Left renal cortex interstitium (tissue), 4 donors: ENCODE results near the gene SHTN1. TPM values are rescaled to one million over a fixed set of nuclear protein-coding genes. Genes with fewer than 3 reads are reported as not detected.
A peak's percentile ranks its signal among the peaks of the same experiment; 100 is the strongest.

Experiments used
- DNase-seq, 4 donors: peaks; one replicate each; pipeline ENCODE4 v3.0.0-alpha.2; 2013; ENCODE audit warnings: low read depth in 4 of 4, low spot score in 2 of 4, missing footprints in 1 of 4
- polyA plus RNA-seq, 4 donors: library from polyadenylated mRNA; unstranded; fragments of 120-200 nt; gene quantifications; one replicate each; pipeline ENCODE4 v1.2.1, GENCODE V29; 2013; ENCODE audit not compliant: insufficient read length in 4 of 4

The SHTN1 gene, protein sequence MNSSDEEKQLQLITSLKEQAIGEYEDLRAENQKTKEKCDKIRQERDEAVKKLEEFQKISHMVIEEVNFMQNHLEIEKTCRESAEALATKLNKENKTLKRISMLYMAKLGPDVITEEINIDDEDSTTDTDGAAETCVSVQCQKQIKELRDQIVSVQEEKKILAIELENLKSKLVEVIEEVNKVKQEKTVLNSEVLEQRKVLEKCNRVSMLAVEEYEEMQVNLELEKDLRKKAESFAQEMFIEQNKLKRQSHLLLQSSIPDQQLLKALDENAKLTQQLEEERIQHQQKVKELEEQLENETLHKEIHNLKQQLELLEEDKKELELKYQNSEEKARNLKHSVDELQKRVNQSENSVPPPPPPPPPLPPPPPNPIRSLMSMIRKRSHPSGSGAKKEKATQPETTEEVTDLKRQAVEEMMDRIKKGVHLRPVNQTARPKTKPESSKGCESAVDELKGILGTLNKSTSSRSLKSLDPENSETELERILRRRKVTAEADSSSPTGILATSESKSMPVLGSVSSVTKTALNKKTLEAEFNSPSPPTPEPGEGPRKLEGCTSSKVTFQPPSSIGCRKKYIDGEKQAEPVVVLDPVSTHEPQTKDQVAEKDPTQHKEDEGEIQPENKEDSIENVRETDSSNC
- polyA plus RNA-seq = 10 to 100 TPM; 18.2 to 24.3 (median 22.9) TPM

DNA sequence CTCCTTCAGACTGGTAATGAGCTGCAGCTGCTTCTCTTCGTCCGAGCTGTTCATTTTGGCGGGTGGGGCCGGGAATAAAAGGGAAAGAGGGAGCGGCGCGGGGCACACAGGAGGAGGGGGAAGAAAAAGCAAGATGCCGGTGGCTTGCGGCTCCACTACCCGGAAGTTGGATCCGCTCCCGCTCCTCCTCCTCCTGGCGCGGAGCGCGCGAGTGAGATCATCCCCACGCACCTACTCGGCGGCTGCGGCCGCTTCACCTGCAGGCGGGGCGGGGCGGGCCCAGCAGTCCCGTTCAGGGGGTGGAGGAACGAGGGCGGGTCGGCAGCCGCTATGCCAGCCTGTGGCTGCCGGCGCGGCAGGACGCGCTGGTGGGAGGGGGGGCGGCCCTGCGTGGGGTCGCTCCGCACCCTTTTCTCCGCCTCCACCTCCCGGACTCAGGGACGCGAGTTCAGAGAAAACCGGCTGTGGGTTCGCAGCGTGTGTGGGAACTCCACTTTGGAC, at the start of gene SHTN1:
Gene SHTN1, minus strand, starts transcription at position 162 of the 501 bp plus-strand sequence. Its CDS starts 108 bp downstream, at position 54.
- peak; percentile 29 to 40 (median 37) for DNase-seq

DNA sequence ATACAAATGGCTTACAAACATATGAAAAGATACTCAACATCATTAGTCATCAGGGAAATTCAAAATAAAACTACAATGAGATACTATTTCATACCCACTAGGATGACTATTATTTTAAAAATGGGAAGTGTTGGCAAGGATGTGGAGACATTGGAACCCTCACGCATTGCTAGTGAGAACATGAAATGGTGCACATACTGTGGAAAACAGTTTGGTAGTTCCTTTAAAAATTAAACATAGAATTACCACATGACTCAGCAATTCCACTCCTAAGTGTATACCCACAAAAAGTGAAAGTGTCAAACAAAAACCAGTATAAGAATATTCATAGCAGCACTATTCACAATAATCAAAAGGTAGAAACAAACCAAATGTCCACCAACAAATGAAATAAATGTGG, 48.5 kb upstream of the SHTN1 start:
- no peak for DNase-seq

DNA sequence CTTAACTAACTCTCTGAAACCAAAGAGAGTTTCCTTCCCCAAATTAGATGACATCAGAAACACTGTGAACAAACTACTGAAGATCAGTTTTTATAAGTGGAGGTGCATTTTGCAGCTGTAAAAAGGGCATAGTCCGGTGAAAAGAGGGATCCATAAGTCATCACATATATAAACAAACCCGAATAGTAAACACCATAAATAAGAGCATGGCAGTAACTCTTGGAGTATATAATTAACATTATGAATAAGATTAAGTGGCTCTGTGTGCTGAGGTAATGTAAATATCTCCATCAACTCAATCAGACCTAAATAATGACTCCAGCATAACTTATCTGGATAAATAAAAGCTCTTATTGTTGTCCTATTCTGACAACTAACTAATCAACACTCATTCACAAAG, 43.0 kb upstream of the SHTN1 start:
- no peak for DNase-seq

DNA sequence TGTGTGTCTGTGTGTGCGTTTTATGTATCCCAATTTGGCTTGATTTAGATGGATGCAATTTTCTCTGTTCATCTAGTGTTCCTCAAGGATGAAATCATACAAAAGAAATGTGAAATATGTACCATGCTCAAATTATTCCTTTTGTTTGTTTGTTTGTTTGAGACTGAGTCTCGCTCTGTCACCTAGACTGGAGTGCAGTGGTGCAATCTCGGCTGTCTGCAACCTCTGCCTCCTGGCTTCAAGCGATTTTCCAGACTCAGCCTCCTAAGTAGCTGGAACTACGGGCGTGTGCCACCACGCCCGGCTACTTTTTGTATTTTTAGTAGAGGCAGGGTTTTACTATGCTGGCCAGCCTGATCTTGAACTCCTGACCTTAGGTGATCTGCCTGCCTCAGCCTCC, 11.3 kb upstream of the SHTN1 start:
- DNase-seq = no peak

DNA sequence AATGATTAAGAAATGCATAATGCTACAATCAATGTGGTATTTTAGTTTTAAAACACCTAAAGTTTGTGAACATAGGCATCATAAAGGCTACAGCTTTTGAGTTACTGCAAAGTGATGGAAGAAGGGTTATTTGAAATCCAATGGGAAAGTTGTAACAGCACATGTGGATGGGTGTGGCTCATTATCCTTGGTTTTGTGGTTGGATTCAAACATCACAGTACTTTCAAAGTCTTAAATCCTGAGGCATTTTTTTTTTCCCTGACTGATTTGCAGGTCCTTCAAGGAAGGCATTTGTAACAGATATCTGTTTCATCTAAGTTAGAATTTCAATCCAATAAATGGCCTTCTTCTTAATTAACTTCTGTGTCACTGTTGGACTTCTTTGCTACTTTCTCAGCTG, 9.8 kb upstream of the SHTN1 start:
- DNase-seq = no peak

DNA sequence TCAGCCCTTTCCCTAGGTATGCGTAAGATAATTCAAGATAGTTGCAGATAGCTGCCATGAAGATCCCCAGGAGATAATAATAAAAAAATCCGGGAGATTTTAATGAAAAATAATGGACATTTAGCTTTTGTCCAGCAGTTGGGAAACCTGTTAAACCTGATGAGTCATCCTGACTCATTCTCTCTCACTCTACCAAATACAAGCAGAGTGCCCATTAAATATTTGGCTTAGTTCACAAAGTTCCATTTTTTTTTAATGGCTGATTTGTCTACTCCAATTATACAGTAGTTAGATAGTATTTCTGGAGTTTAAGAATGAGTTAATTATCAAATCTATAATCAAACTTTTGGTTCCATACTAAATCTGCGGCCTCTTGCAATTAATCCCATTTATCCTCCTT, 2.1 kb upstream of the SHTN1 start:
- DNase-seq = no peak

DNA sequence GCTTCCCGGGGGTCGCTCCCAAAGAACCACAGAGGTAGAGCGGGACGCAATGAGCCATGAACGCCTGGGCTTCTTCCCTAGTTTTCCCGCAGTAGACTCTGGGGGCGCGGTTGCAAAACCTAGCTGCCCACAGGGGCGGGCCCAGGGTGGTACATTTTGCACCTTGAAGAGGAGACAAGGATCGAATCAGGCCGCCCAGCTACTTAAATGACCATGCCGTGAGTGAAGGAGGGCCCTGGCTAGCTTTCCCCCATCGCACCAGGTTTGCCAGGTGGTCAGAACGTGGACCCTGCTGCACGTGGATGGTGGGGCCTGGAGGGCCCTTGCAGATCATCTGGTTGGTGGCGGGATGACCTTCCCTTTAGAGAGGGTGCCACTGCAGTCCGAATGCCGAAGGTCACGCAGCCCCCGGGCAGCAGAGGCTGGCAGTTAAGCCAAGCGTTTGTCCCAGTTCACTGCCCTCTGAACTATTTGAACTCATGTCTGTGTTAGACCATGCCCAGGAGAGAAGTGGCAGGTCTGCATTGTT, 604 bp upstream of the SHTN1 start:
- DNase-seq = peak in 3 of 4 donors; percentile 22 to 38 (median 25)

DNA sequence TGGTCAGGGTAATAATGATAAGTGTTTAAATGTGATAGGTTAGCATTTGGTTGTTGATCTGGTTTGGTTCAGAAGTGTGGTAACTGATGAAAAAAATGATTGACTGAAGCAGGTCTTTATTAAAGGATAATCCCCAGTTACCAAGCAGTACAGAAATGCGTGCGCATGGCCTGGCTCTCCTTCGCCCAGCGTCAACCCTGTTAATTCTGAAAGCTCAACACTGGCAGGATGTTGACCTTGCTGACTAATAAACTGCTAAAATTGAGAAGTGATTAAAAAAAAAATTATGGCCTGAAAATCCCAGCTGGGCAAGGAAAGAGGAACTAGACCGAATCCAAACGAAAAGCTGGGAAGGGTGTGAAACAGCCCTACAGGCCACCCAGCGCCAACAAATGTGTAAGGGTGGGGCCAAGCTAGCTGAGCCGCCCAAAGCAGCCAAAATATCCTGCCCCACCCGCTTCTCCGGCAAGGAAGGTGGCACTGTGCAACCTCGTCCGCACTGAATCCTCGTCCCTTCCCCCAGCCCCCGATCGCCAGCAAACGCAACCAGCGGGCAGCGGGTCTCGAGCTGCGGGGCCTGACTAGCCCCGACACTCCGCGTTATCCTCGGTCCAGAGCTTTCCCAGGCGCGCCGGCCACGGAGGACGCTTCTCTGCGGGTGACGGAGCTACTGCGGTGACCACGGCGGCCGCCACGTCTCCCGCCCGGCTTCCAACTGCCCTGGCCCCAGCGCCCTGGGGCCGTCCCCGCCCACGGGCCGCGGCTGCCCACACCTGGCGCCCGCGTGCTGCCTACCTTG, 561 bp downstream of the SHTN1 start:
- peak in 1 of 4 donors; percentile 17 for DNase-seq

DNA sequence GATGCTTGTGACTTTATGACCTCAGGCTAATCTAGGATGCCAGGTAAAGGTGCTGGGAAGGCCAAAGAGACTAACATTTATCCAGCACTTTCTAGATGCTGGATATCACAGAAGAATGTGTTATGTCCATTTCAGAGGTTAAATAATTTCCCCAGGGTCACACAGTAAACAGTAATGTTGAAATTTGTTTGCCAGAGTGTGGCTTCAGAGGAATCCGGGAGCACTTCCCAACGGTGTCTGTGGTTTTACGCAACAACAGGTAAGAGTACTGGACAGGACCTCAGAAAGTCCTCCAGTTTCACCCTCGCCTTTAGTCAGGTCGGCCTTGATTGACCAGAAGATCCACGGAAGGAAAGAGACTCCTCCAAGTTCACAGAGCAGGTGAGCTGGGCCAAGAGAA, 1.7 kb downstream of the SHTN1 start:
- no peak for DNase-seq

DNA sequence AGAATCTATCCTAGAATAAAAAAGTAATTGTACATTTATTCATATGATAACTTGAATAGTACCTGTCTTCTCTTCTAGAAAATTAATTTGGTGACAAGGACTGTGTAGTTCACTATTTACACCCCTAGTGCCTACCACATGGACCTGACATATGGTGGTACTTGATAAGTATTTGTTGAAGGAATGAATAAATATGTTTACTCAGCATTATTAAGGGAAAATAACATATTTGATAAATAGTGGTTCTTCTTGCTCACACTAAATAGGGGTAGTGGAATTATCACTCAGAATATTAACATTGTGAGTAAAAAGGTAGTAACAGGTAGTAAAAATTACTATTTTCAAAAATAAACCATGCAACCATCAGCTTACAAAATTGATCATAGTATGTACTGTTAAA, 2.8 kb downstream of the SHTN1 start:
- DNase-seq = no peak

DNA sequence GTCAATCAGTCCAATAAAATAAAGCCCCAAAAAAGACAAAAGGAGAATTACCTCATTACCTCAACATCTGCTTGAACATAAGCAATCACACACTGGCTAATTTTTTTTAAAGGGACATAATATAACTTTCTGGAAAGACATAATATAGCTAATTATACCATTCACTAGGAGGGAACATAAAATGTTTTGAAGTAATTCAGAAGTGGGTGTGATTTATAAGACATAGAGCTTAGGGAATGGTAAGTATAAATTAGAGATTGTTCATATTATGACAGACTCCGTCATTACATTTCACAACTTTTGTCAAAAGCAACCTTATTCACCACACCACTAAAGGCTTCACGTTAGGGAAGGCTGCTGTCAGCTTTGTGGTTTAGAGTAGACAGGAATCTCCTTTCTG, 3.8 kb downstream of the SHTN1 start:
- no peak for DNase-seq

DNA sequence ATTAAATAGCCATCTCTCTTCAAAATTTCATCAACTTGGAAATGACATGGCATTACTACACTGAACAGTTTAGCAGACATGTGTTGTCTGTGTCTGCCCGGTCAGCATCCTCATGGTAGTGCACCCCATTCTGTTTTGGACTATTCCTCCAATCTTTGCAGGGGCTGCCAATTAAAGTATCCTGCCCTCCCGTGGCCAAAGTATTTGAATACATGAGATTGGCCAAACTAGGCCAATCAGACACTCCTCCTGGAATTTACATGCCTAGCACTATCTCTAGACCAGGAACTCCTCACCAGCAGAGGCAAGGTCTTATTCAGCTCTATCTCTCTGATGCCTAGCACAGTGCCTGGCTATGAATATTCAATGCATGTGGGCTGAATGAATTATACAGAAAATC, 4.4 kb downstream of the SHTN1 start:
- DNase-seq = no peak

DNA sequence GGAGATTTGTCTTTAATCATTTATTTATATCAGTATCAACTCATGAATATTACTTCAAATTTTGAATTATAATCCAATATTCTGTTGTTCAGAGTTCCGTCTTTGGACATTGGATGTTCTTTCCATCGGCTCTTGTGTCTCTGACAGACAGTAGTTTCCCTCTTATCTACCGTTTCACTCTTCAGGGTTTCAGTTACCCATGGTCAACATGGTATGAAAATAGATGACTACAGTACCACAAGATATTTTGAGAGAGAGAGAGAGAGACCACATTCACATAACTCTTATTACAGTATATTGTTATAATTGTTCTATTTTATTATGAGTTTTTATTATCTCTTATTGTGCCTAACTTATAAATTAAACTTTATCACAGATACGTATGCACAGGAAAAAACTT, 6.8 kb downstream of the SHTN1 start:
- no peak for DNase-seq

DNA sequence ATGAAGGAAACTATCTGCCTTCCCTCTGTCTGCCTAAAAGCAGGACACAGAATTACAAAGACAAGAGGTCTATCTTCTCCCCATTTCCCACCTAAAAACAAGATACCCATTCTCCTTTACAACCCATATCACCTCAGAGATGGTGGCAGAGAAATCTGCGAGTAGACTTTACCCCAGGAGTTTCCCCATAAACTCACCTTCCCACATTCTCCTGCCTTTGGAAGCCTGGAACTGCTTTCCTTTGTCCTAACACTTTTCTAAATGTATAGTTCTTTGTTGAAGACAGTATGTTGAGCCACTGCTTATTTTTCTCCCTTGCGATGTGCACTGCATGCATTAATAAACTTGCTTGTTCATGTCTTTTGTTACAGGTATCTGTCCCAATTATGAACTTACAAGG, 8.0 kb downstream of the SHTN1 start:
- DNase-seq = no peak

DNA sequence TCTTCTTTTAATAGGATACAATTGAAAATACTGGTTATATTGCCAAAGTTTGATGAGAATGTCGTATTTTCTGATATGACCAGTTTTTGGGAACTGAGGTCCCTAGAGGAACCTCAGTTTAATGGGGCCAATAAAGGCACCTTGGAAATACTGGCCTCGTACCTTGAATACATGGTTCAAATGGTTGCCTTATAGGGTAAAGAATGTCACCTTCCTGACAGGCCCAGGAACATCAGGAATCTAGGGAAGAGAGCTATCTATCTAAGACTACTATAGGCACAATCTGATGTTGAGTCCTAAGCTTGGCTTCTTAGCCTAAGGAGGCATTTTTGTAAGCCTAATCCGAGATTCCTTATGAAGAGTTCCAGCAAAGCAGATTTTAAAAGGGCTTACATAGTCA, 9.3 kb downstream of the SHTN1 start:
- DNase-seq = no peak

DNA sequence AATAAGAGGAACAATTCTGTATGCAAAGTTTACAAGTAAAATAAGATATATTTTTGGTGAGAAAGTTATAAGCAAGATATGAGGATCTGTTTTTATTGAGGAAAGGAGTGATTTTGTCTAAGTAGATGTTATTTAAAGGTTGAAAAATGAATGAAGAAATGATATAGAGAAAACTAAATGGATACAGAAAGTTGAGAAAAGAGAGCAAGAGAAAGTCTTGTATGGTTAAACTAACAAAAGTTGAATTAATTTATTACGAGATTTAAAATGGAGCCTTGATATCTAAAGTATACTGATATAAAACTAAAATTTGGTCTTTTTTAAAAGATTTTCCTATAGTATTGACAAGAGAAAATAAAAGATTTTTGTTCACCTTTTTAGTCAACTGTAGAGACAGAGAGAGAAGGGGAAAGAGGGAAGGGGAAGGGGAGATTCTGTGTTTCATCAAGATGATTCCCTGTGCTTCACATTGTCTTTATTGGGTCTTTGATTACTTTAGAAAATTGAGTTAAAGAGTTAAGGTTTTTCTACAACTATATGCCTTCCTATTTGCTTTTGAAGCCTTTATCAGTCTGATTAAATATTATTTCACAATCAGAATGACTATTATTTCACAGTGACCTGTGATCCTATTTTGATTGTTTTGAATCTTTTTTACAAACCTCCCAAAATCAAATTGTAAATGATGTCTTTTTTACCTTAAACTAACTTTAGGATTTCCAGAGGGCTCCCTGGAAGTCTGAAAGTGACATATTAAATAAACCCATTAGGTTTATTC, 10.7 kb downstream of the SHTN1 start:
- DNase-seq = no peak

DNA sequence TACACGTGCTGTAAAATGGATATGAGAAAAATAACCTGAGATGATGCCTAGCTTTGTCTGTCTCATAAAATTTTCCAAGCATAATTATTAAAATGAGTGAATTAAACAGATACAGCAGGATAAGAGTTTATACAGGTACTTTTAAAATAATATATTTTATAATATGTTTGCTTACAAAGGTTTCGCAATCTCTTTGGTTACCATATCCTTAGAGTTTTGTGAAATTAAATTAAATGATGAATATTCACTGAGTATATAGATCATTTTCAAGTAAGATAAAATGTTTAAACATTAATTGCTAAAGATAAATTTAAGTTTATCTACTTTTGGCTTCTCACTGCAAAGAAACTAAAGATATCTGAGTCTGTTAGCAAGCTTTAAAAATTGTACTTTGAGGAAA, 11.4 kb downstream of the SHTN1 start:
- DNase-seq = no peak

DNA sequence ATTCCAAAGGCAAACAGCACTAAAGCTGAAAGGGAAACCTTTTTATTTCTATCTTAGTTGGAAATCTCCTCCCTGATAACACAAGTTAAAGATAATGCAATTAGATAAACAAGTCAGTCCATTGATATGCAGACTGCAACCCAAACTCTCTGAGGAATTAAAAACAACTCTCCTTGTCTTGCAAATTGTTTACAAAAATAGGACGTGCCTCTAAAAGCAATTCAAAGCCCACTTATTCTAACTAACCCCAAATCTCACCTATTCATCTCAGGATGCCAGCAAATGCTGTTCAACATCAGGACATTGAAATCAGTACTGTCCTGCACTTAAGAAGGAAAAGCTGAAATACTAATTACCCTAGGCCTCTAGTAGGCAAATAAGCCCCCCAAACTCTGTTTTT, 12.8 kb downstream of the SHTN1 start:
- DNase-seq = no peak

DNA sequence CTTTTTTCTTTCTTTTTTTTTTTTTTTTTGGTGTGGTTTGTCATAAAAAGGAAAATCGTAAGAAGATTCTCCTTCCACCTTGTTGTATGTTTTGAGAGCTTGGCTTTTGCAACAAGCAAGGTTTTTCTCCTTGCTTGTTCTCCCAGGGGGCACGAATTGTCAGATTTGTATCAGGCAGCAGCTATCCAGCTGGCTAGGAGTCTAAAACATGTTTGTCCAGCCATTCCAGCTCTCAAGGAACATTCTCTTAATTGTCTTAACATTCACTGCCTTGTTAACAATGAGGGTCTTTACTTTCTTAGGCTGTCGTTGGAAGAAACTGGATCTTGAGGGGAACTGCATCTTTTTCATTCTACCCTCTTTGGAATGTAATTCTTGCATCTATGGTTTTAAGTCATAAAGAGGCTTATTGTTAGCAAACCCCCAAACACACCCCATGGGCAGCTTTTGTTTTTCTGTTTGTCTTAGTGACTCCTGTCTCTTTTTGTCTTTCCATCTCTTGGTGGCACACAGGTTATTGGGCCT, 14.6 kb downstream of the SHTN1 start:
- no peak for DNase-seq

DNA sequence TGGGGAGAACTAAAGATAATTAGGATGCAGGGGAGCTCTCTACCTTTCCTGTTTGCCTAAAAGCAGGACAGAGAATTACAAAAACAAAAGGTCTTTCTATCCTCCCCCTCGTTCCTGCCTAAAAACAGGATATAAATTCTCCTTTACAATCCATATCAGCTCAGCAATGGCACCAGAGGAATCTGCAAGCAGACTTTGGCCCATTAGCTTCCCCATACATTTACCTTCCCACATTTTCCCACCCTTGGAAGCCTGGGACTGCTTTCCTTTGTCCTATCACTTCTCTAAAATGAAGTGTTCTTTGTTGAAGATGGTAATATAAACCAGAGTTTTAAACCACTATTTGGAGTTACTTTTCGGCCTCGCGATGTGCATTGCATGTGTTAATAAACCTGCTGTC, 15.5 kb downstream of the SHTN1 start:
- no peak for DNase-seq
